ENCODE measurements around the gene RBMY1F.
"Not testable (repeated sequence)": the region's sequence is repeated elsewhere in the genome, so short reads cannot be mapped to it uniquely, and the experiment has no call there.

RBMY1F gene

GRCh38 chrY:22182823-22183222 is at the start of gene RBMY1F:
TSS of gene RBMY1F (minus strand) at chrY:22182923. CDS start at chrY:22180969, 1,954 bp downstream.
- DNase-seq = not testable (repeated sequence)

DNA sequence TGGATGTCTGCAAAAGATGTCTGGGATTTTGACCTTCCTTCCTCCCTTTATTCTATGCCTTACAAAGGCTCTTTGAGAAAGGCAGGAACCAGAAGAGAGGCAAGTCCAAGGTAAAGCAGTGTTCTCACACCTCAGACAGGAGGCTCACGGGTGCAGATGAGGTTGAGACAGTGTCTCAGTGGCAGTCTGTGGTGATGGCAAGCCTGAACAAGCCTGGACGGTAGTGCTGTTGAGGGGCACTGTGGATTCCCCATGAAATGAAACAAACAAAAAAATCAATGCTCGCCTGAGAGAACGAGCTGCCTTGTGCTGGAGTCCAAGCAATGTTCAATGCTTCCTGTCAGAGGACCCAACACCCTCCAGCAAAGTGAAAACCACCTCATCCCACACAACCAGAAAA is 31.6 kb downstream of the RBMY1F start:
- DNase-seq = not testable (repeated sequence)

DNA sequence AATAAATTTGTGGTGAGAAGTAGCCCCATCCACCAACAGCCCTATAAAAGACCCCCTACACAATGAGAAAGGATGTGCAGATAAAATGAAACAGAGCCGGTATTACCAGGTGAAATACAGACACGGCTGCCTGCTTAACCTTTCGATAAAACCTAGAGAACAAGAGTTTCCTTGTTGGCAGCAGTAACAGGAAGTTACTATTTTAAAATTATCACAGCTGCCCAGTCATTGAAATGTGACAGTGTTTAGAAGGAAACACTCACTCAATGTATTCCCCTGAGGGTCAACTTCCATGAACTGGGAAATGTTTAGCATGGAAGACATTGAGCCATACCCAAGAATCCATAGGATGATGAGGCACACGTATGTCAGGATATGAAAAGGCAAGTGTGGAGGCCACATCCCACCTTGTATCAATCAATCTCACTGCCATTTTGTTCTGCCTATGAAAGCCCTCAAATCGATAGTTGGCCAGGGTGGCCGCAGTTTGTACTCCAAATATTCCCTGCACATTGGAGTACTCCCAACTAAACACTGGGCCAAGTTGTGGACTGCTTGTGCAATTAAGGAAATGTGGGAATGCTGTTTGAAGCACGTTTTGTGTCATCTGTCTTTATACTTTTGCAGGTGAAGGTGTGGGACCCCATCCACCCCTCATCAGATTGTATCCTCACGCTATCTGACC is 41.6 kb downstream of the RBMY1F start:
- DNase-seq = not testable (repeated sequence)

GRCh38 chrY:22134719-22135118 is 48.0 kb downstream of the RBMY1F start:
- DNase-seq = not testable (repeated sequence)

DNA sequence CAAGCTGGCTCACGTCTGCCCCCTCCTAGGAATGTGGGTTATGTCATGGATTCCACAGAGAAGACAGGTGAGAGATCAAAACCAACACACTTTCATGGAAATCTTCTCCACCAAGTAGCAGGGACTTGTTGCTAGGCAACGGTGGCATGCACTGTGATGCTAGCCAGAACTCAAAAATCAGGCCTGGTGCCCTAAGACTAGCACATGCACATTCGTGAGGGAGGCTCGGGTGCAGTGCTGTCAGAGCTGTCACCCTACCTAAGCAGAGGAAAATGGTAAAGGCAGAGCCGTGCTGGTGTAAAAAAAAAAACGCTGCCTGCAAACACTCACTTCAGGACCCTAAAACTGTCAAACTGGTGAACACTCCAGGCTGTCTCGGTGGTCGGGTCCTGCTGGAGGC is 52.2 kb downstream of the RBMY1F start:
- not testable (repeated sequence) for DNase-seq
